ENCODE results near the gene CCDC33.

The CCDC33 gene

DNA sequence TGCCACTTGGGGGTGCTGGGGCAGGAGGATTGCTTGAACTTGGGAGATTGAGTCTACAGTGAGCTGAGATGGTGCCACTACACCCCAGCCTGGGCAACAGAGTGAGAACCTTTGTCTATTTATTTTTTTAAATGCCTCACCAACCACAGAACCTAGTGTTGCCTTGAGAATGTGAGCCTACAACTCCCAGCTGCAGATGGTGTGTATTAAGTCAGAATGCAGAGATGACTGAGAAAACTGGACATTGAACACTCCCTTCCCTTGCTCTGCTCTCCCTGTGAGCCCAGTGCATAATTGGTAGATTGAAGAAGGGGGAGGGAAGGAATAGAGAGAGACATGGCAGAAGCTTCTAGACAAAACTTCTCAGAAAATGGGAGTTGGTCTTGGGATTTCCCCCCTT, 53.5 kb downstream of the CCDC33 start:
- Histone ChIP-seq H3K36me3 (ENCODE audit: low read length) (no peaks in the 10 kb centered on the region), H4K20me1 (ENCODE audit: low read depth, low read length) (no peaks in the 10 kb centered on the region), H2AFZ (ENCODE audit: low read depth, low read length, severe bottlenecking) (no peak overlapping the region), H3F3A (ENCODE audit: insufficient read depth) (no peaks in the 10 kb centered on the region), H3K27ac (ENCODE audit: low read depth, low read length) (no peak overlapping the region), H3K79me2 (ENCODE audit: insufficient read depth, low read length) (no peaks in the 10 kb centered on the region), H3K4me3 (ENCODE audit: insufficient read depth, low read length, poor library complexity, severe bottlenecking) (no peak overlapping the region), H3K9ac (ENCODE audit: low read length) (no peak overlapping the region), H3K4me2 (ENCODE audit: low read depth, low read length, poor library complexity, severe bottlenecking) (no peak overlapping the region), H3K9me3 (ENCODE audit: insufficient read depth, low read length) (no peaks in the 10 kb centered on the region), H3K27me3 (ENCODE audit: low read length) (no peaks in the 10 kb centered on the region), H3K9me2 (replicated peaks; ENCODE audit: insufficient read depth, low read length) (no peaks in the 10 kb centered on the region)
- TF ChIP-seq, protein P1, sequence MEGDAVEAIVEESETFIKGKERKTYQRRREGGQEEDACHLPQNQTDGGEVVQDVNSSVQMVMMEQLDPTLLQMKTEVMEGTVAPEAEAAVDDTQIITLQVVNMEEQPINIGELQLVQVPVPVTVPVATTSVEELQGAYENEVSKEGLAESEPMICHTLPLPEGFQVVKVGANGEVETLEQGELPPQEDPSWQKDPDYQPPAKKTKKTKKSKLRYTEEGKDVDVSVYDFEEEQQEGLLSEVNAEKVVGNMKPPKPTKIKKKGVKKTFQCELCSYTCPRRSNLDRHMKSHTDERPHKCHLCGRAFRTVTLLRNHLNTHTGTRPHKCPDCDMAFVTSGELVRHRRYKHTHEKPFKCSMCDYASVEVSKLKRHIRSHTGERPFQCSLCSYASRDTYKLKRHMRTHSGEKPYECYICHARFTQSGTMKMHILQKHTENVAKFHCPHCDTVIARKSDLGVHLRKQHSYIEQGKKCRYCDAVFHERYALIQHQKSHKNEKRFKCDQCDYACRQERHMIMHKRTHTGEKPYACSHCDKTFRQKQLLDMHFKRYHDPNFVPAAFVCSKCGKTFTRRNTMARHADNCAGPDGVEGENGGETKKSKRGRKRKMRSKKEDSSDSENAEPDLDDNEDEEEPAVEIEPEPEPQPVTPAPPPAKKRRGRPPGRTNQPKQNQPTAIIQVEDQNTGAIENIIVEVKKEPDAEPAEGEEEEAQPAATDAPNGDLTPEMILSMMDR (IDR thresholded peaks at IDR 0.05; ENCODE audit: insufficient read depth, low read length, poor library complexity, severe bottlenecking) = no peak
- no peak for TF ChIP-seq EZH2phosphoT487 (conservative IDR thresholded peaks at IDR 0.05; ENCODE audit: low read length)

DNA sequence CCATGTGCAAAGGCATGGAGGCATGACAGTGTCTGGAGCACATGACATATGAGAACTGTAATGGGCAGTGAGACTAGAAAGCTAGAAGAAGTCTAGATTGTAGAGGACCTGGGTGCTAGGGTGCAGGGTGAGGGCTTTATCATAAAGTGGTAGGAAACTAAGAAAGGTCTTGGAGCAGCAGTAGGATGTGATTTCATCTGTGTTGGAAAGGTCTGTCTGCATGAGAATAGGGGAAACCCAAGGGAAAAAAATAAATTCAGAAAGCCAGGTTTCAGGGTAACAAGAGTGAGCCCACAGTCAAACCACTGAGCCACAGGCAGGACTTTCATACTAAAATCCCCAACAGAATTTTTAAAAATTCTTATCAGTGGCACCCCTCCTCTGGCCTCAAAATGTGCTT, 54.5 kb downstream of the CCDC33 start:
- Histone ChIP-seq H3K27ac (ENCODE audit: low read depth, low read length) (no peak overlapping the region), H3K27me3 (ENCODE audit: low read length) (no peaks in the 10 kb centered on the region), H3K9me2 (replicated peaks; ENCODE audit: insufficient read depth, low read length) (no peaks in the 10 kb centered on the region), H3K36me3 (ENCODE audit: low read length) (no peaks in the 10 kb centered on the region), H4K20me1 (ENCODE audit: low read depth, low read length) (no peaks in the 10 kb centered on the region), H2AFZ (ENCODE audit: low read depth, low read length, severe bottlenecking) (no peak overlapping the region), H3K9ac (ENCODE audit: low read length) (no peak overlapping the region), H3K9me3 (ENCODE audit: insufficient read depth, low read length) (no peaks in the 10 kb centered on the region), H3K4me3 (ENCODE audit: insufficient read depth, low read length, poor library complexity, severe bottlenecking) (no peak overlapping the region), H3F3A (ENCODE audit: insufficient read depth) (no peaks in the 10 kb centered on the region), H3K79me2 (ENCODE audit: insufficient read depth, low read length) (no peaks in the 10 kb centered on the region), H3K4me2 (ENCODE audit: low read depth, low read length, poor library complexity, severe bottlenecking) (no peak overlapping the region)
- TF ChIP-seq, protein P1 (IDR thresholded peaks at IDR 0.05; ENCODE audit: insufficient read depth, low read length, poor library complexity, severe bottlenecking) = no peak
- no peak for TF ChIP-seq EZH2phosphoT487 (conservative IDR thresholded peaks at IDR 0.05; ENCODE audit: low read length)

DNA sequence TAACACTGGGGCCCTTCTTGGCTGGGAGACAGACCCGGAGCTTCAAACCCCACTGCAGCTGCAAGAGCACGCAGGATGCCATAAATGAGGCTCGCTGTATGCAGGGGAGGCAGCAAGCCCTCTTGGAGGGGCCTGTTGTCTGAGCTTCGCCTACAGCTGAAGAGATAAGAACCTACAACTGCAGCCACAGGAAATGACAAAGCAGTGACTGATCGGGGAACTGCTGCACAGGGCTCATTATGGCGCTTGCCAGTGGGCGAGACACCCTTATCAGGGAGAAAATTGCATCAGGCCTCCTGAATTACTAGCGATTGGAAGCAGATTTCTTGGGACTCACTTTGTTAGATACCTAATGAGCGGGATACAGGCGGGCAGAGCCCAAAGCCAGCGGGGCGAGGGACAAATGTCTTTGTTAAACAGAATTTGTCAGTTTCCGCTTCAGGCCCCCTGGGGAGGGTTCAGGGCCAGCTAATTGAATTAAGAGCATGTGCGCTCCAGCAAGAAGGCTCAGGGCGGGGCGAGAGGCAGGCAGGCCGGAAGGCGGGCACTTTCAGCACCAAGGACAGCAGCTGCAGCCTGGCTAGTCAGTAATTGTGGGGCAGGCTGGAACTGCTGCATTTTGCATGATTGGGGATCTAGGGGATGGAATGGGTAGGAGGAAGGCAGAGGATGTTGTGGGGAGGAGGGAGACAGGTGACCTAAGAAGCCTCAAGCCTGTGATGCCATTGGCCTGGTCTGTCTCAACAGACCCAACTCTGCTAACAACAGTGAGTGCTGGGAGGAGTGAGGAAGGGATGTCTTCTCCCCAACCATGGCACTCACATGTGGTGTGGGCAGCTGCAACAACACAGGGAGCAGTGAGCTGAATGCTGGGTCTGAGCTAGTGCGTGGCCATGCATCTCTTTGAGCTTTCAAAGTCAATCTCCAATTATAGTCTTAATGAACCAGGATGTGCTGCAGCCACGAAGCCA, 55.3 kb downstream of the CCDC33 start:
- Histone ChIP-seq H3K9me2 (replicated peaks; ENCODE audit: insufficient read depth, low read length) (no peaks in the 10 kb centered on the region), H3K79me2 (ENCODE audit: insufficient read depth, low read length) (no peaks in the 10 kb centered on the region), H4K20me1 (ENCODE audit: low read depth, low read length) (no peaks in the 10 kb centered on the region), H3K27me3 (ENCODE audit: low read length) (no peaks in the 10 kb centered on the region), H2AFZ (ENCODE audit: low read depth, low read length, severe bottlenecking) (no peak overlapping the region), H3K4me3 (ENCODE audit: insufficient read depth, low read length, poor library complexity, severe bottlenecking) (no peak overlapping the region), H3K36me3 (ENCODE audit: low read length) (no peaks in the 10 kb centered on the region), H3K9ac (ENCODE audit: low read length) (no peak overlapping the region), H3K9me3 (ENCODE audit: insufficient read depth, low read length) (no peaks in the 10 kb centered on the region), H3K27ac (ENCODE audit: low read depth, low read length) (no peak overlapping the region), H3F3A (ENCODE audit: insufficient read depth) (no peaks in the 10 kb centered on the region), H3K4me2 (ENCODE audit: low read depth, low read length, poor library complexity, severe bottlenecking) (no peak overlapping the region)
- TF ChIP-seq EZH2phosphoT487 (conservative IDR thresholded peaks at IDR 0.05; ENCODE audit: low read length) = no peak
- TF ChIP-seq, protein P1 (IDR thresholded peaks at IDR 0.05; ENCODE audit: insufficient read depth, low read length, poor library complexity, severe bottlenecking) = no peak

All from SU-DHL-6 (cell line).